Measurements from ENCODE around the gene CAMTA1.

DNA sequence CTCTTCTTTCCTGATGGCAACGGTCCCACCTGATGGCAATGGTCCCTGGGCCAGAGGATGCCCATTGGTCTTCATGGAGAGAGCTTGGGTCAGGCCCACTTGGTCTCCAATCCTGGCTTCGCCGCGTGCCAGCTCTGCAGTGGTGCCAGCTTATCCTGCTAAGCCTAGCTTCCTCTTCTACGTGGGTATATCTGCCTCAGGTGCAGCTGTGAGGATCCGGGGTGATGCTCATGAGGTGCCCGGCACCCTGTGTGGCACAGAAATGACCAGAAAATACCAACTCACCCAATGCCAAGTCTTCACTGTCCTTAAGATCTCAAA lies 437.4 kb downstream of the CAMTA1 start:
- TF ChIP-seq, protein P1, sequence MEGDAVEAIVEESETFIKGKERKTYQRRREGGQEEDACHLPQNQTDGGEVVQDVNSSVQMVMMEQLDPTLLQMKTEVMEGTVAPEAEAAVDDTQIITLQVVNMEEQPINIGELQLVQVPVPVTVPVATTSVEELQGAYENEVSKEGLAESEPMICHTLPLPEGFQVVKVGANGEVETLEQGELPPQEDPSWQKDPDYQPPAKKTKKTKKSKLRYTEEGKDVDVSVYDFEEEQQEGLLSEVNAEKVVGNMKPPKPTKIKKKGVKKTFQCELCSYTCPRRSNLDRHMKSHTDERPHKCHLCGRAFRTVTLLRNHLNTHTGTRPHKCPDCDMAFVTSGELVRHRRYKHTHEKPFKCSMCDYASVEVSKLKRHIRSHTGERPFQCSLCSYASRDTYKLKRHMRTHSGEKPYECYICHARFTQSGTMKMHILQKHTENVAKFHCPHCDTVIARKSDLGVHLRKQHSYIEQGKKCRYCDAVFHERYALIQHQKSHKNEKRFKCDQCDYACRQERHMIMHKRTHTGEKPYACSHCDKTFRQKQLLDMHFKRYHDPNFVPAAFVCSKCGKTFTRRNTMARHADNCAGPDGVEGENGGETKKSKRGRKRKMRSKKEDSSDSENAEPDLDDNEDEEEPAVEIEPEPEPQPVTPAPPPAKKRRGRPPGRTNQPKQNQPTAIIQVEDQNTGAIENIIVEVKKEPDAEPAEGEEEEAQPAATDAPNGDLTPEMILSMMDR (IDR thresholded peaks at IDR 0.05): no peak
- no peak for TF ChIP-seq POLR2A (IDR thresholded peaks at IDR 0.05)
